H1 (cell line): ENCODE measurements around the gene ENPEP. TPM values are rescaled to one million over a fixed set of nuclear protein-coding genes. Genes with fewer than 3 reads are reported as not detected.

Experiments
- CTCF ChIA-PET: fragments of 300-600 bp; sonication (Branson Sonifier 250); formaldehyde crosslinking; loops from one replicate; lab custom pipeline; 2021; ENCODE audit not compliant: partially characterized antibody; lab: Charles Lee
- POLR2A ChIA-PET: fragments of 300-600 bp; sonication (Branson Sonifier 250); formaldehyde crosslinking; loops from one replicate; lab custom pipeline; 2021; ENCODE audit warnings: inconsistent platforms; ENCODE audit not compliant: partially characterized antibody; lab: Charles Lee
- DNase-seq, 2 experiments: peaks; one replicate each; pipeline versions ENCODE4 v3.0.0 to v3.0.0-alpha.2; 2010 to 2022; ENCODE audit warnings: low spot score in 2 of 2, low read depth in 1 of 2, mixed read lengths in 1 of 2
- FAIRE-seq: peaks from 2 replicates; lab custom pipeline; 2011; peaks lifted over from hg19 to GRCh38; lab: Jason Lieb, UNC
- H2AFZ ChIP-seq: 2 replicates; pipeline ENCODE4 v1.8.1; 2012; ENCODE audit warnings: low read length, inconsistent platforms
- H2AK5ac ChIP-seq: 2 replicates; pipeline ENCODE4 v1.6.1; 2013; ENCODE audit warnings: low read depth, low read length
- H2BK120ac ChIP-seq: replicated peaks from 2 replicates; pipeline ENCODE3; 2013; ENCODE audit warnings: low read depth, low read length, inconsistent platforms
- H2BK12ac ChIP-seq: 2 replicates; pipeline ENCODE4 v1.6.1; 2013; ENCODE audit warnings: low read depth, low read length
- H2BK15ac ChIP-seq: 2 replicates; pipeline ENCODE4 v1.6.1; 2013; ENCODE audit warnings: low read length
- H2BK20ac ChIP-seq: 2 replicates; pipeline ENCODE4 v1.6.1; 2013; ENCODE audit warnings: low read length
- H2BK5ac ChIP-seq: 2 replicates; pipeline ENCODE4 v1.6.1; 2013; ENCODE audit warnings: low read depth, low read length
- H3K14ac ChIP-seq: 2 replicates; pipeline ENCODE4 v1.6.1; 2013; ENCODE audit warnings: inconsistent platforms; ENCODE audit not compliant: insufficient read length
- H3K18ac ChIP-seq: 2 replicates; pipeline ENCODE4 v1.6.1; 2013; ENCODE audit warnings: low read length; ENCODE audit errors: extremely low read depth
- H3K23ac ChIP-seq: 2 replicates; pipeline ENCODE4 v1.6.1; 2013; ENCODE audit warnings: inconsistent platforms; ENCODE audit not compliant: insufficient read length
- H3K23me2 ChIP-seq: 2 replicates; pipeline ENCODE4 v1.6.1; 2013; ENCODE audit warnings: low read depth, low read length
- H3K27ac ChIP-seq: 2 replicates; pipeline ENCODE4 v1.6.1; 2011; ENCODE audit warnings: low read depth, low read length, inconsistent platforms
- H3K27me3 ChIP-seq, 4 experiments: replicated peaks in 1 of 4; 1 replicate in 1 of 4; 2 replicates in 3 of 4; pipeline versions ENCODE4 v1.6.1 to v1.8.1; 2011 to 2013; ENCODE audit warnings: low read length in 3 of 4, mild to moderate bottlenecking in 3 of 4, inconsistent platforms in 2 of 4, mixed read lengths in 2 of 4, moderate library complexity in 1 of 4; ENCODE audit not compliant: control insufficient read depth in 3 of 4, insufficient read depth in 3 of 4; ENCODE audit errors: extremely low read depth in 1 of 4
- H3K36me3 ChIP-seq, 4 experiments: 2 replicates each; pipeline versions ENCODE4 v1.6.1 to v1.8.1; 2011 to 2013; ENCODE audit warnings: mild to moderate bottlenecking in 4 of 4, low read length in 3 of 4, moderate library complexity in 2 of 4, control low read depth in 1 of 4, inconsistent platforms in 1 of 4; ENCODE audit not compliant: insufficient read depth in 4 of 4, control insufficient read depth in 2 of 4
- H3K4ac ChIP-seq: replicated peaks from 2 replicates; pipeline ENCODE3; 2013; ENCODE audit warnings: low read length, low read depth, mixed read lengths, inconsistent platforms; ENCODE audit not compliant: insufficient read length
- H3K4me1 ChIP-seq, 4 experiments: replicated peaks in 1 of 4; 1 replicate in 1 of 4; 2 replicates in 3 of 4; pipeline versions ENCODE4 v1.6.1 to v1.8.1; 2011 to 2013; ENCODE audit warnings: low read length in 3 of 4, inconsistent platforms in 2 of 4, mixed read lengths in 1 of 4; ENCODE audit not compliant: insufficient read depth in 4 of 4, control insufficient read depth in 3 of 4
- H3K4me2 ChIP-seq, 2 experiments: 2 replicates each; pipeline versions ENCODE4 v1.6.1 to v1.8.1; 2011 to 2013; ENCODE audit warnings: low read depth in 2 of 2, low read length in 2 of 2, control low read depth in 1 of 2, inconsistent platforms in 1 of 2, mild to moderate bottlenecking in 1 of 2; ENCODE audit not compliant: insufficient read depth in 1 of 2
- H3K4me3 ChIP-seq, 4 experiments: fragments of 200-600, 300-600 bp in 1 of 4; sonication (generic), shearing (Covaris generic), sonication (Bioruptor Twin) in 1 of 4; 2 replicates each; pipeline versions ENCODE4 v1.5.1 to v1.8.1; 2011 to 2016; ENCODE audit warnings: low read length in 4 of 4, low read depth in 3 of 4, control low read depth in 2 of 4, inconsistent platforms in 2 of 4, mild to moderate bottlenecking in 2 of 4, mixed read lengths in 1 of 4, moderate library complexity in 1 of 4; ENCODE audit not compliant: insufficient read depth in 2 of 4; ENCODE audit errors: extremely low read depth in 1 of 4
- H3K56ac ChIP-seq: replicated peaks from 2 replicates; pipeline ENCODE3; 2013; ENCODE audit warnings: low read depth, mild to moderate bottlenecking, mixed read lengths, low read length, inconsistent platforms; ENCODE audit not compliant: insufficient read length
- H3K79me1 ChIP-seq: 2 replicates; pipeline ENCODE4 v1.6.1; 2013; ENCODE audit warnings: low read depth, low read length, control low read depth
- H3K79me2 ChIP-seq, 2 experiments: 2 replicates each; pipeline versions ENCODE4 v1.6.1 to v1.8.1; 2012 to 2013; ENCODE audit warnings: low read length in 2 of 2, mild to moderate bottlenecking in 2 of 2, inconsistent platforms in 1 of 2; ENCODE audit not compliant: insufficient read depth in 2 of 2, control insufficient read depth in 1 of 2
- H3K9ac ChIP-seq, 4 experiments: replicated peaks in 1 of 4; 1 replicate in 1 of 4; 2 replicates in 3 of 4; pipeline versions ENCODE4 v1.6.1 to v1.8.1; 2011 to 2013; ENCODE audit warnings: low read depth in 3 of 4, low read length in 3 of 4, control low read depth in 2 of 4, mild to moderate bottlenecking in 2 of 4, moderate library complexity in 2 of 4, inconsistent platforms in 1 of 4; ENCODE audit errors: extremely low read depth in 1 of 4
- H3K9me3 ChIP-seq, 2 experiments: 2 replicates each; pipeline versions ENCODE4 v1.6.1 to v1.8.1; 2012 to 2013; ENCODE audit warnings: mild to moderate bottlenecking in 2 of 2, moderate library complexity in 2 of 2, control low read depth in 1 of 2, inconsistent platforms in 1 of 2, low read depth in 1 of 2, low read length in 1 of 2, mixed read lengths in 1 of 2; ENCODE audit not compliant: insufficient read depth in 2 of 2
- H4K20me1 ChIP-seq, 2 experiments: replicated peaks in 1 of 2; 2 replicates each; pipeline versions ENCODE3 to v1.8.1; 2011 to 2013; ENCODE audit warnings: inconsistent platforms in 2 of 2, low read length in 2 of 2, mild to moderate bottlenecking in 1 of 2; ENCODE audit not compliant: insufficient read depth in 2 of 2, control insufficient read depth in 1 of 2
- H4K5ac ChIP-seq: 2 replicates; pipeline ENCODE4 v1.6.1; 2013; ENCODE audit warnings: low read length, low read depth, mixed read lengths, inconsistent platforms; ENCODE audit not compliant: insufficient read length
- H4K8ac ChIP-seq: 2 replicates; pipeline ENCODE4 v1.8.0; 2013; ENCODE audit warnings: mild to moderate bottlenecking, moderate library complexity, low read length, inconsistent platforms; ENCODE audit not compliant: insufficient read depth; ENCODE audit errors: extremely low read depth
- H4K91ac ChIP-seq: replicated peaks from 2 replicates; pipeline ENCODE3; 2013; ENCODE audit warnings: low read length, mixed read lengths, inconsistent platforms; ENCODE audit not compliant: insufficient read length
- BCL11A ChIP-seq, 2 experiments: IDR thresholded peaks; one replicate each; pipeline ENCODE4 v1.6.1; 2011; ENCODE audit warnings: low read depth in 2 of 2, low read length in 2 of 2, mild to moderate bottlenecking in 2 of 2
- CHD2 ChIP-seq: IDR thresholded peaks from 2 replicates; pipeline ENCODE4 v1.6.1; 2012; ENCODE audit warnings: low read length, improper control_type of control experiment
- CREB1 ChIP-seq: IDR thresholded peaks from 2 replicates; pipeline ENCODE4 v1.6.1; 2012; ENCODE audit warnings: inconsistent platforms
- CTBP2 ChIP-seq: IDR thresholded peaks from 2 replicates; pipeline ENCODE4 v1.7.0; 2011; ENCODE audit warnings: borderline replicate concordance, mild to moderate bottlenecking, moderate library complexity, mixed read lengths, low read length; ENCODE audit not compliant: insufficient read depth, insufficient read length
- GTF2F1 ChIP-seq: IDR thresholded peaks from 2 replicates; pipeline ENCODE4 v1.6.1; 2012; ENCODE audit warnings: low read depth, low read length, improper control_type of control experiment, borderline replicate concordance
- HDAC2 ChIP-seq, 2 experiments: fragments of 300-600 bp in 1 of 2; sonication (generic) in 1 of 2; IDR thresholded peaks; 2 replicates each; pipeline ENCODE4 v1.6.1; 2011 to 2012; ENCODE audit warnings: low read depth in 2 of 2, low read length in 2 of 2, mild to moderate bottlenecking in 2 of 2, moderate library complexity in 2 of 2, borderline replicate concordance in 1 of 2, inconsistent platforms in 1 of 2
- KDM5A ChIP-seq: fragments of 200-600 bp; IDR thresholded peaks from 2 replicates; pipeline ENCODE4 v1.7.1; 2012; ENCODE audit warnings: mild to moderate bottlenecking, low read length, inconsistent platforms, mixed read lengths
- MAFK ChIP-seq: IDR thresholded peaks from 2 replicates; pipeline ENCODE4 v1.6.1; 2012; ENCODE audit warnings: low read depth, mild to moderate bottlenecking, improper control_type of control experiment, low read length
- RFX5 ChIP-seq: IDR thresholded peaks from 2 replicates; pipeline ENCODE4 v1.6.1; 2011; ENCODE audit warnings: low read depth, low read length, improper control_type of control experiment, borderline replicate concordance
- RXRA ChIP-seq: IDR thresholded peaks from 2 replicates; pipeline ENCODE4 v1.6.1; 2011; ENCODE audit warnings: low read depth, mild to moderate bottlenecking, low read length, moderate library complexity; ENCODE audit not compliant: insufficient read depth
- SIN3A ChIP-seq, 2 experiments: IDR thresholded peaks in 1 of 2; conservative IDR thresholded peaks in 1 of 2; 2 replicates each; pipeline ENCODE4 v1.6.1; 2011 to 2012; ENCODE audit warnings: low read length in 2 of 2, improper control_type of control experiment in 1 of 2, low read depth in 1 of 2, mild to moderate bottlenecking in 1 of 2
- SIRT6 ChIP-seq: IDR thresholded peaks from one replicate; pipeline ENCODE4 v1.7.1; 2012; ENCODE audit warnings: low read length, inconsistent platforms
- TAF7 ChIP-seq: optimal IDR thresholded peaks from 2 replicates; pipeline ENCODE3; 2011; ENCODE audit warnings: low read depth, mild to moderate bottlenecking, inconsistent platforms, low read length, moderate library complexity, borderline replicate concordance
- polyA plus RNA-seq, 7 experiments: library from polyadenylated mRNA; depleted of rRNA in 3 of 7; stranded (reverse) in 5 of 7; unstranded in 2 of 7; fragments of >200 nt in 5 of 7; fragments of 200-250 nt in 2 of 7; gene quantifications; 1 replicate in 5 of 7; 2 replicates in 1 of 7; 4 replicates in 1 of 7; pipeline versions ENCODE4 v1.2.1 to v1.2.3, GENCODE V29; 2011 to 2013; ENCODE audit warnings: missing spikeins in 2 of 7, mixed read lengths in 2 of 7
- total RNA-seq: library from RNA; stranded (reverse); fragmentation: NEBNext Ultra II Directional; extraction: Animal tissue kit (Norgen Biotek cat#: 25700); gene quantifications from 2 replicates; pipeline ENCODE4 v1.2.1, GENCODE V29; 2021

ENPEP gene
- total and polyA plus RNA-seq, 2 of the 8 experiments (the other 6 are each of a cell fraction or from before 2014, with no cell fraction given) = 0.09 to 0.61 TPM

GRCh38 chr4:110501826-110502225 is 25.9 kb downstream of the ENPEP start:
- Histone ChIP-seq H2BK15ac (no peak overlapping the region), H2BK120ac (no peak overlapping the region), H3K23me2 (no peaks in the 10 kb centered on the region), H2BK5ac (no peak overlapping the region), H2BK12ac (no peak overlapping the region), H3K4ac (no peak overlapping the region), H3K79me2 (no peaks in the 10 kb centered on the region), H3K79me1 (no peaks in the 10 kb centered on the region), H2AK5ac (no peak overlapping the region), H4K5ac (no peak overlapping the region), H3K4me1 (peaks cover 0 to 4% (median 0%) of the 10 kb centered on the region in 4 experiments; a peak in 2 of 7 replicates), H3K4me2 (no peak overlapping the region), H4K8ac (no peak overlapping the region), H3K56ac (no peak overlapping the region), H4K20me1 (no peaks in the 10 kb centered on the region), H3K23ac (no peak overlapping the region), H3K27me3 (no peaks in the 10 kb centered on the region), H2AFZ (no peak overlapping the region), H3K14ac (no peak overlapping the region), H3K36me3 (no peaks in the 10 kb centered on the region), H4K91ac (no peak overlapping the region), H3K27ac (no peak overlapping the region), H2BK20ac (no peak overlapping the region), H3K4me3 (no peak overlapping the region), H3K9ac (no peak overlapping the region), H3K9me3 (no peaks in the 10 kb centered on the region), H3K18ac (no peak overlapping the region)
- DNase-seq (no peak), FAIRE-seq (no peak)
- CTCF ChIA-PET = interaction anchor here (2.9 kb wide), 1 partner anchor 158 kb away, joined by 22 read pairs; no protein-coding TSS in a partner anchor
- POLR2A ChIA-PET = no interaction called here
- no peak for TF ChIP-seq RXRA
- TF ChIP-seq CHD2 = no peak
- no peak for TF ChIP-seq BCL11A (IDR thresholded peaks at IDR 0.05; ENCODE audit: low read depth in 2 of 2, low read length in 2 of 2)
- no peak for TF ChIP-seq SIN3A (conservative IDR thresholded peaks at IDR 0.05 in 1 of 2, IDR thresholded peaks at IDR 0.05 in 1 of 2; ENCODE audit: low read depth in 1 of 2, low read length in 2 of 2)
- no peak for TF ChIP-seq SIRT6
- no peak for TF ChIP-seq GTF2F1
- no peak for TF ChIP-seq HDAC2 (IDR thresholded peaks at IDR 0.05; ENCODE audit: borderline replicate concordance in 1 of 2, low read depth in 2 of 2, low read length in 2 of 2)
- no peak for TF ChIP-seq KDM5A
- no peak for TF ChIP-seq RFX5
- TF ChIP-seq CREB1 = no peak
- no peak for TF ChIP-seq TAF7
- no peak for TF ChIP-seq MAFK
- TF ChIP-seq CTBP2 = no peak
